ENCODE data around the gene AJAP1. TPM values are rescaled to one million over a fixed set of nuclear protein-coding genes. Genes with fewer than 3 reads are reported as not detected.

Gene AJAP1
- total and polyA plus RNA-seq, 10 of the 15 experiments (the other 5 are each of a cell fraction or from before 2014, with no cell fraction given): not detected

- no peaks in the 10 kb centered on the region for H3K79me2 ChIP-seq (ENCODE audit: control insufficient read depth, insufficient read depth, low read length)
- in situ Hi-C loops (cut with MboI) (no loop called here), intact Hi-C loops (cut with micrococcal nuclease; ENCODE audit: unreplicated experiment) (no loop called here)
- SMC1A ChIA-PET (ENCODE audit: uncharacterized antibody, unreplicated experiment): no interaction called here
- WGBS (ENCODE audit: insufficient coverage, insufficient replicate concordance, low lambda C conversion rate, missing lambda C conversion rate): 31% methylated on average over 6 of the region's 6 CpGs
- CTCF ChIA-PET: no interaction called here
- RAD21 ChIA-PET (ENCODE audit: unreplicated experiment): no interaction called here
- H3K36me3 ChIP-seq (ENCODE audit: control insufficient read depth in 2 of 2, insufficient read depth in 2 of 2, low read length in 1 of 2): no peaks in the 10 kb centered on the region
- TF ChIP-seq ETV6 (conservative IDR thresholded peaks at IDR 0.05 in 1 of 2, IDR thresholded peaks at IDR 0.05 in 1 of 2; ENCODE audit: borderline replicate concordance in 1 of 2, low read depth in 1 of 2) (no peak), SIN3A (IDR thresholded peaks at IDR 0.05; ENCODE audit: low read depth, low read length) (no peak), CBFB (IDR thresholded peaks at IDR 0.05; ENCODE audit: low read depth) (no peak), BMI1 (IDR thresholded peaks at IDR 0.05; ENCODE audit: borderline replicate concordance) (no peak), BRCA1 (IDR thresholded peaks at IDR 0.05; ENCODE audit: low read depth, low read length) (no peak), SREBF1 (IDR thresholded peaks at IDR 0.05; ENCODE audit: low read length) (no peak), PAX8 (IDR thresholded peaks at IDR 0.05) (no peak), SMAD5 (IDR thresholded peaks at IDR 0.05; ENCODE audit: low read depth) (no peak), RCOR1 (conservative IDR thresholded peaks at IDR 0.05; ENCODE audit: low read depth, low read length) (no peak), EED (IDR thresholded peaks at IDR 0.05; ENCODE audit: low read depth) (no peak), SIX5 (IDR thresholded peaks at IDR 0.05; ENCODE audit: low read depth, low read length, severe bottlenecking) (no peak), BCL11A (IDR thresholded peaks at IDR 0.05; ENCODE audit: low read depth, low read length) (no peak), HDAC6 (IDR thresholded peaks at IDR 0.05; ENCODE audit: unreplicated experiment) (no peak), SMC3 (IDR thresholded peaks at IDR 0.05; ENCODE audit: borderline replicate concordance, low read length) (no peak), POU2F2 (IDR thresholded peaks at IDR 0.05; ENCODE audit: borderline replicate concordance, low read depth, low read length) (no peak), TCF3 (IDR thresholded peaks at IDR 0.05; ENCODE audit: borderline replicate concordance, insufficient read depth, low read depth, low read length) (no peak), ZNF207 (IDR thresholded peaks at IDR 0.05; ENCODE audit: borderline replicate concordance) (no peak)
- TF ChIP-seq, protein P1, sequence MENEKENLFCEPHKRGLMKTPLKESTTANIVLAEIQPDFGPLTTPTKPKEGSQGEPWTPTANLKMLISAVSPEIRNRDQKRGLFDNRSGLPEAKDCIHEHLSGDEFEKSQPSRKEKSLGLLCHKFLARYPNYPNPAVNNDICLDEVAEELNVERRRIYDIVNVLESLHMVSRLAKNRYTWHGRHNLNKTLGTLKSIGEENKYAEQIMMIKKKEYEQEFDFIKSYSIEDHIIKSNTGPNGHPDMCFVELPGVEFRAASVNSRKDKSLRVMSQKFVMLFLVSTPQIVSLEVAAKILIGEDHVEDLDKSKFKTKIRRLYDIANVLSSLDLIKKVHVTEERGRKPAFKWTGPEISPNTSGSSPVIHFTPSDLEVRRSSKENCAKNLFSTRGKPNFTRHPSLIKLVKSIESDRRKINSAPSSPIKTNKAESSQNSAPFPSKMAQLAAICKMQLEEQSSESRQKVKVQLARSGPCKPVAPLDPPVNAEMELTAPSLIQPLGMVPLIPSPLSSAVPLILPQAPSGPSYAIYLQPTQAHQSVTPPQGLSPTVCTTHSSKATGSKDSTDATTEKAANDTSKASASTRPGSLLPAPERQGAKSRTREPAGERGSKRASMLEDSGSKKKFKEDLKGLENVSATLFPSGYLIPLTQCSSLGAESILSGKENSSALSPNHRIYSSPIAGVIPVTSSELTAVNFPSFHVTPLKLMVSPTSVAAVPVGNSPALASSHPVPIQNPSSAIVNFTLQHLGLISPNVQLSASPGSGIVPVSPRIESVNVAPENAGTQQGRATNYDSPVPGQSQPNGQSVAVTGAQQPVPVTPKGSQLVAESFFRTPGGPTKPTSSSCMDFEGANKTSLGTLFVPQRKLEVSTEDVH (IDR thresholded peaks at IDR 0.05; ENCODE audit: low read depth, partially characterized antibody): no peak
- POLR2A ChIA-PET: no interaction called here
- H4K20me1 ChIP-seq (ENCODE audit: control insufficient read depth, insufficient read depth): no peaks in the 10 kb centered on the region
- no peak overlapping the region for H3K9ac ChIP-seq (ENCODE audit: control insufficient read depth, insufficient read depth, low read length)
- H3K27ac ChIP-seq (ENCODE audit: control insufficient read depth, insufficient read depth): no peak overlapping the region
- no peak overlapping the region for H3K4me3 ChIP-seq
- FAIRE-seq (no peak), DNase-seq (ENCODE audit: low read depth, low spot score) (no peak), ATAC-seq (no peak)
- H3K9me3 ChIP-seq (replicated peaks; ENCODE audit: control insufficient read depth, insufficient read depth, low read length): no peaks in the 10 kb centered on the region
- H2AFZ ChIP-seq (ENCODE audit: control insufficient read depth, low read depth, low read length): no peak overlapping the region
- no peaks in the 10 kb centered on the region for H3K27me3 ChIP-seq (replicated peaks in 1 of 2; ENCODE audit: control insufficient read depth in 2 of 2, insufficient read depth in 2 of 2, low read length in 1 of 2)
- BruUV-seq (replicated peaks): no TSS peak
- no peaks in the 10 kb centered on the region for H3K4me1 ChIP-seq (ENCODE audit: control insufficient read depth, insufficient read depth, low read length)
- no peak overlapping the region for H3K4me2 ChIP-seq (ENCODE audit: control insufficient read depth, insufficient read depth)
Observed at GRCh38 chr1:4692437-4692836, 38.0 kb downstream of the AJAP1 start.
